ENCODE measurements around the gene MDGA2. TPM values are rescaled to one million over a fixed set of nuclear protein-coding genes. Genes with fewer than 3 reads are reported as not detected.

Gene MDGA2
- total RNA-seq, 6 experiments from 2014 or later, result 0.17 to 0.53 (median 0.27) TPM; not detected in 3

DNA sequence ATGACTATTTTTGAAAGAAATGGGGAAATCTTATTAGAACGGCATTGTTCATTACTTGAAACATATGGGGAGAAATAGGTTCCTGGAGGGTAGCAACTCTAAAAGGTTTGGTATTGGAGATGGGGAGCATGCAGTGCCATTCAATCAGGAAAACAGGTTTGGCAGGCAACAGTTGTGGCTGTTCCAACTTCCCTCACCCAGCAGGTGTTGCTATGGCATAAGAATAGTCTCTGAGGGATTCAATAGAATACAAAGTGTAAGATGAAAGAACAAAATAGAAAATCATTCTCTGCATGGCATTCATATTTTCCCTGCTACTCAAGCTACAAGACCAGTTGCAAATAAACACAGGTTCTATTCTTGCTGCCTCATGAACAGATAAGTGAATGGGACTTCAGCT, 630.6 kb downstream of the MDGA2 start:
- no peak overlapping the region for H3K4me3 ChIP-seq
- ATAC-seq (peak in 3 of 4 donors; percentile 39 to 55 (median 53)), DNase-seq (no peak)
- H3K4me1 ChIP-seq, result no peaks in the 10 kb centered on the region
- 36% methylated on average over 1 of the region's 1 CpG for WGBS (ENCODE audit: insufficient coverage, low coverage, low lambda C conversion rate, missing lambda C conversion rate)
- intact Hi-C loops (cut with DNase I), result no loop called here
- TF ChIP-seq, protein P1, sequence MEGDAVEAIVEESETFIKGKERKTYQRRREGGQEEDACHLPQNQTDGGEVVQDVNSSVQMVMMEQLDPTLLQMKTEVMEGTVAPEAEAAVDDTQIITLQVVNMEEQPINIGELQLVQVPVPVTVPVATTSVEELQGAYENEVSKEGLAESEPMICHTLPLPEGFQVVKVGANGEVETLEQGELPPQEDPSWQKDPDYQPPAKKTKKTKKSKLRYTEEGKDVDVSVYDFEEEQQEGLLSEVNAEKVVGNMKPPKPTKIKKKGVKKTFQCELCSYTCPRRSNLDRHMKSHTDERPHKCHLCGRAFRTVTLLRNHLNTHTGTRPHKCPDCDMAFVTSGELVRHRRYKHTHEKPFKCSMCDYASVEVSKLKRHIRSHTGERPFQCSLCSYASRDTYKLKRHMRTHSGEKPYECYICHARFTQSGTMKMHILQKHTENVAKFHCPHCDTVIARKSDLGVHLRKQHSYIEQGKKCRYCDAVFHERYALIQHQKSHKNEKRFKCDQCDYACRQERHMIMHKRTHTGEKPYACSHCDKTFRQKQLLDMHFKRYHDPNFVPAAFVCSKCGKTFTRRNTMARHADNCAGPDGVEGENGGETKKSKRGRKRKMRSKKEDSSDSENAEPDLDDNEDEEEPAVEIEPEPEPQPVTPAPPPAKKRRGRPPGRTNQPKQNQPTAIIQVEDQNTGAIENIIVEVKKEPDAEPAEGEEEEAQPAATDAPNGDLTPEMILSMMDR (IDR thresholded peaks at IDR 0.05), result peak in 1 of 4 donors; percentile 26
- TF ChIP-seq POLR2A (IDR thresholded peaks at IDR 0.05), result no peak
- no peaks in the 10 kb centered on the region for H3K36me3 ChIP-seq
- H3K27ac ChIP-seq, result no peak overlapping the region
- no peaks in the 10 kb centered on the region for H3K27me3 ChIP-seq
- H3K9me3 ChIP-seq, result no peaks in the 10 kb centered on the region

DNA sequence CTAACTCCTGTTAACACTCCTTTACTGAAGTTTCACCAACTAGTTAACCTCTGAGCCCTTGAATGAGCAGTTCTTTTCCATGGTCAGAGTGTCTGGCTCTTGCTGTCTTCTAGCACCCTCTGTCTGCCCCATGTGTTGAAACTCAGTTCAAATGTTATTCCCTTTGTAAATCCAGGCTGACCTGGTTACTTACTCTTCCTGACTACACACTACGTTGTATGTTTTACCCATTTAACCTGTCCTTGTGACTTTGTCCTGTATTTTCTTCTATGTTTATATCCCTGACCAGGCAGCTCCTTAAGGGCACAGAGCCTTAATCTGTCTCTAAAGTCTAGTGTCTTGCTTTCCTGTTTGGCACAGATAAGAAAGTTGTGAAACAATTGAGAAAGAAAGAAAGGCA, 634.9 kb downstream of the MDGA2 start:
- Histone ChIP-seq H3K4me1 (no peaks in the 10 kb centered on the region), H3K36me3 (no peaks in the 10 kb centered on the region), H3K27ac (no peak overlapping the region), H3K9me3 (no peaks in the 10 kb centered on the region), H3K27me3 (no peaks in the 10 kb centered on the region), H3K4me3 (no peak overlapping the region)
- peak; percentile 96 to 99 (median 98) for ATAC-seq
- no peak for DNase-seq
- intact Hi-C loops (cut with DNase I), result no loop called here
- TF ChIP-seq, protein P1 (IDR thresholded peaks at IDR 0.05), result peak; percentile 46 to 86 (median 65)
- TF ChIP-seq POLR2A (IDR thresholded peaks at IDR 0.05), result no peak
- 0% methylated on average over 1 of the region's 1 CpG for WGBS (ENCODE audit: insufficient coverage, low coverage, low lambda C conversion rate, missing lambda C conversion rate)

DNA sequence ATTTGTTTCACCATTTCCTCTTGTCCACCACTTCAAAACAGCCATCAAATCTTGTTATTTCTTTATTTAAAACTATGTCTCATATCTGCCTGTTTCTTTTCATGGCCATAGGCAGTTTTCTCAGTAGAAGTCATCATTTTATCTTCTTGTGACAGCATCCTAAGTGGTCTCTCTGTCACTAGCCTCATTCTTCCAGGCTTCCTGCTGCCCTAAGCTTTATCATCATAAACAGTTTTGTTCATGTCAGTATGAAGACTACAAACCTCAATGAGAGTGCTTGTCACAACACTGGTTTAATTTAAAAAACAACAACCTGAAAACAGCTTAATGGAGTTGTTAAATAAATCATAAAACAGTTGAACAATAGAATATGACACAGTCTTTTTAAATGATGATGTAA, 636.1 kb downstream of the MDGA2 start:
- Histone ChIP-seq H3K9me3 (no peaks in the 10 kb centered on the region), H3K4me3 (no peak overlapping the region), H3K36me3 (no peaks in the 10 kb centered on the region), H3K27me3 (no peaks in the 10 kb centered on the region), H3K27ac (no peak overlapping the region), H3K4me1 (no peaks in the 10 kb centered on the region)
- DNase-seq (no peak), ATAC-seq (no peak)
- no peak for TF ChIP-seq POLR2A (IDR thresholded peaks at IDR 0.05)
- TF ChIP-seq, protein P1 (IDR thresholded peaks at IDR 0.05), result no peak
- intact Hi-C loops (cut with DNase I), result no loop called here

DNA sequence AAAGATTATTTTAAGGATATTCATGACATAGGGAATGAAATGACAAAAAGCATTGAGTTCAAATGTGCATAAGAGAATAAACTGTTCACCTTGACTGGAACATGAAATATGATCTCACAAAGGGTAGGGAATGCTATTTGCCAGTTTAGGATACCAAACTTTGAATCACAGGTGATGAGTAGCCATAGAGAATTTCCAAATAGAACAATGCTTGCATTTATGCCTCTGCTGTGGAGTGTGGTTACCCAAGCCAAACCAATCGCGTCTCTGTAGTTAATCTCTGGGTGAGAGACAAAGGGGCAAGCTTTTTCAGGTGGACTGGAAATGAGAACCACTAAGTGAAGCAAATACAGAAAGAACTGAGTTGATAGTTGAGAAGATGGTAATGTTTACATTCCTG, 652.7 kb downstream of the MDGA2 start:
- ATAC-seq (peak in 3 of 4 donors; percentile 18 to 22 (median 21)), DNase-seq (no peak)
- H3K4me1 ChIP-seq, result no peaks in the 10 kb centered on the region
- TF ChIP-seq POLR2A (IDR thresholded peaks at IDR 0.05), result no peak
- TF ChIP-seq, protein P1 (IDR thresholded peaks at IDR 0.05), result no peak
- intact Hi-C loops (cut with DNase I), result no loop called here
- WGBS (ENCODE audit: insufficient coverage, low coverage, low lambda C conversion rate, missing lambda C conversion rate), result 31% methylated on average over 2 of the region's 2 CpGs
- no peaks in the 10 kb centered on the region for H3K9me3 ChIP-seq
- no peaks in the 10 kb centered on the region for H3K27me3 ChIP-seq
- H3K36me3 ChIP-seq, result no peaks in the 10 kb centered on the region
- no peak overlapping the region for H3K27ac ChIP-seq
- no peak overlapping the region for H3K4me3 ChIP-seq

DNA sequence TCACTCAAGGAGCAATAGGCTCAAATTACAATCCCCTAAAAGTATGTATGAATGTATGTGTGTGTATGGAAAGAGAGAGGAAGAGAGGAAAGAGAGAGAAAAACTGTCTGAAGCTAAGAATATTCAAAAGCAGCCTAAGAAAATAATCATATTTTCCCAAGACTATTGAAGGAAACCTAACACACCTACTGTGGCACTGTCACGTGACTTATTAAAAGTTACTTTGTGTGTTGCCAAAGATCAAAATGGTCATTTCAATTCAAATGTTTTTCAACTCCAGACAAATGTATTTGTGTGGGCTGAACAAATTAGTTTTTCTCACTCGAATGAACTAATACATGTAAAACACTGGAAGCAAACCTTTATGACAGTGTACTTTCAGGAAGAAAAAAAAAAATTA, 654.9 kb downstream of the MDGA2 start:
- intact Hi-C loops (cut with DNase I), result no loop called here
- Histone ChIP-seq H3K4me1 (no peaks in the 10 kb centered on the region), H3K36me3 (no peaks in the 10 kb centered on the region), H3K27me3 (no peaks in the 10 kb centered on the region), H3K4me3 (no peak overlapping the region), H3K27ac (no peak overlapping the region), H3K9me3 (no peaks in the 10 kb centered on the region)
- no peak for DNase-seq
- WGBS (ENCODE audit: insufficient coverage, low coverage, low lambda C conversion rate, missing lambda C conversion rate), result 63% methylated on average over 2 of the region's 2 CpGs
- TF ChIP-seq, protein P1 (IDR thresholded peaks at IDR 0.05), result no peak
- TF ChIP-seq POLR2A (IDR thresholded peaks at IDR 0.05), result no peak
- ATAC-seq, result no peak

All from right lobe of liver (tissue), 6 donors.